OCI-LY3 (cell line): ENCODE measurements around the gene CRTC3.

Source experiments
- H2AFZ ChIP-seq: fragments of 200-600, 300-600 bp; shearing (Covaris generic); 2 replicates; pipeline ENCODE4 v1.6.0; 2014; ENCODE audit warnings: antibody characterized with exemption, low read depth, low read length
- H3K27ac ChIP-seq: fragments of 200-600, 300-600 bp; sonication (generic); 2 replicates; pipeline ENCODE4 v1.5.1; 2014; ENCODE audit warnings: mild to moderate bottlenecking, low read length, moderate library complexity, mixed read lengths
- H3K27me3 ChIP-seq: fragments of 200-600, 300-600 bp; sonication (generic); 2 replicates; pipeline ENCODE4 v1.6.1; 2014; ENCODE audit warnings: low read depth, low read length, mixed read lengths
- H3K36me3 ChIP-seq: fragments of 200-600, 300-600 bp; sonication (generic); replicated peaks from 2 replicates; pipeline ENCODE3; 2014; ENCODE audit warnings: low read depth, low read length, mixed read lengths
- H3K4me1 ChIP-seq: fragments of 300-600, 200-600 bp; sonication (generic); 2 replicates; pipeline ENCODE4 v1.6.1; 2014; ENCODE audit warnings: low read length, mixed read lengths
- H3K4me2 ChIP-seq: fragments of 200-600, 300-600 bp; sonication (generic); 2 replicates; pipeline ENCODE4 v1.6.1; 2014; ENCODE audit warnings: low read length, mixed read lengths
- H3K4me3 ChIP-seq: fragments of 300-600, 200-600 bp; sonication (generic); 2 replicates; pipeline ENCODE4 v1.5.1; 2014; ENCODE audit warnings: antibody characterized with exemption, mild to moderate bottlenecking, low read length, moderate library complexity
- H3K79me2 ChIP-seq: fragments of 300-600, 200-600 bp; shearing (Covaris generic); 2 replicates; pipeline ENCODE4 v1.6.1; 2014; ENCODE audit warnings: mild to moderate bottlenecking, low read length, mixed read lengths
- H3K9ac ChIP-seq: fragments of 300-600, 200-600 bp; shearing (Covaris generic); 2 replicates; pipeline ENCODE4 v1.6.0; 2014; ENCODE audit warnings: mild to moderate bottlenecking, low read length, moderate library complexity
- H3K9me3 ChIP-seq: fragments of 200-600, 300-600 bp; shearing (Covaris generic); 2 replicates; pipeline ENCODE4 v1.6.1; 2014; ENCODE audit warnings: low read length, mixed read lengths; ENCODE audit not compliant: insufficient read depth
- H4K20me1 ChIP-seq: fragments of 200-600, 300-600 bp; sonication (generic); 2 replicates; pipeline ENCODE4 v1.6.1; 2016; ENCODE audit warnings: low read length, mixed read lengths; ENCODE audit not compliant: insufficient read depth
- EZH2phosphoT487 ChIP-seq: fragments of 200-600 bp; shearing (Covaris generic); IDR thresholded peaks from 2 replicates; pipeline ENCODE4 v1.6.1; 2018; ENCODE audit warnings: antibody characterized with exemption, mixed run types, low read depth
- TF ChIP-seq, protein P1 (sequence below): fragments of 200-600, 300-600 bp; sonication (generic); IDR thresholded peaks from 2 replicates; pipeline ENCODE4 v1.5.1; 2014; ENCODE audit warnings: antibody characterized with exemption, low read length, low read depth

Gene CRTC3

DNA sequence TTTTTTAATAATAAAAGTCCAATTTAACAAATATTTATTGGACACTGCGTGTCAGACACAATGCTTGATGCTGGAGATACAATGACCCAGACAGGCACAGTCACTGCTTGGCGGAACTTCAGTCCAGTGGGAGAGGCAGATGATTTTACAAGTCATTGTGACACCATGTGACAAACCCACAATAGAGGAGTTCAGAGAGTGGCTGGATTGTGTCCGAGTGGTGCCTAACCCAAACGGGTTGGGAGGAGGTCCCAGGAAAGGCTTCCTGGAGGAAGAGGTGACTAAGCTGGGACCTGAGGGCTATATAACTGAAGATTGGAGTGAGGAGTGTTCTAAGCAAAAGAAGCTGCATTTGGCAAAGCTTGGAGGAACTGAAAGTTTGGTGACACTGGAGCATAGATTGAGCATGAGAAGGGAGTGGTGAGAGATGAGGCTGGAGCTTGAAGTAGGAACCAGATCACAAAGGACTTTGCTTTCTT is 41.4 kb downstream of the CRTC3 start:
- Histone ChIP-seq H3K27me3 (no peaks in the 10 kb centered on the region), H3K4me2 (peak overlapping the region; percentile 73), H4K20me1 (no peaks in the 10 kb centered on the region), H3K9me3 (no peaks in the 10 kb centered on the region), H3K79me2 (no peaks in the 10 kb centered on the region), H3K27ac (no peak overlapping the region), H2AFZ (0 out of 2 replicates have a peak overlapping the region, but pooled peaks have one; percentile 9), H3K9ac (peak overlapping the region; percentile 8), H3K36me3 (no peaks in the 10 kb centered on the region), H3K4me1 (peaks cover 16% of the 10 kb centered on the region), H3K4me3 (peak overlapping the region; percentile 61)
- TF ChIP-seq, protein P1, sequence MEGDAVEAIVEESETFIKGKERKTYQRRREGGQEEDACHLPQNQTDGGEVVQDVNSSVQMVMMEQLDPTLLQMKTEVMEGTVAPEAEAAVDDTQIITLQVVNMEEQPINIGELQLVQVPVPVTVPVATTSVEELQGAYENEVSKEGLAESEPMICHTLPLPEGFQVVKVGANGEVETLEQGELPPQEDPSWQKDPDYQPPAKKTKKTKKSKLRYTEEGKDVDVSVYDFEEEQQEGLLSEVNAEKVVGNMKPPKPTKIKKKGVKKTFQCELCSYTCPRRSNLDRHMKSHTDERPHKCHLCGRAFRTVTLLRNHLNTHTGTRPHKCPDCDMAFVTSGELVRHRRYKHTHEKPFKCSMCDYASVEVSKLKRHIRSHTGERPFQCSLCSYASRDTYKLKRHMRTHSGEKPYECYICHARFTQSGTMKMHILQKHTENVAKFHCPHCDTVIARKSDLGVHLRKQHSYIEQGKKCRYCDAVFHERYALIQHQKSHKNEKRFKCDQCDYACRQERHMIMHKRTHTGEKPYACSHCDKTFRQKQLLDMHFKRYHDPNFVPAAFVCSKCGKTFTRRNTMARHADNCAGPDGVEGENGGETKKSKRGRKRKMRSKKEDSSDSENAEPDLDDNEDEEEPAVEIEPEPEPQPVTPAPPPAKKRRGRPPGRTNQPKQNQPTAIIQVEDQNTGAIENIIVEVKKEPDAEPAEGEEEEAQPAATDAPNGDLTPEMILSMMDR = no peak
- no peak for TF ChIP-seq EZH2phosphoT487

DNA sequence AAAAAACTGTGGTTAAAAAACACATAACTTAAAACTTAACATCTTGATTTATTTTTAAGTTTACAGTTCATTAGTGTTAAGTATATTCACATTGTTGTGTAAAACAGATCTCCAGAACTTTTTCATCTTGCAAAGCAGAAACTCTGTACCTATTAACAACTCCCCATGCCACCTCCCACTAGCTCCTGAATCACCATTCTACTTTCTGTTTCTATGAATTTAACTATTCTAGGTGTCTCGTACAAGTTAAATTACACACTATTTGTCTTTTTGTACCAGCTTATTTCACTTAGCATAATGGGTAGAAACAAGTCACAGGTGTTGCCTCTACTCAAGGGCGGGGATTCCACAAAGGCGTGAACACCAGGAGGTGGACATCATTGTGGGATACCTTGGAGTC is 43.2 kb downstream of the CRTC3 start:
- no peak overlapping the region for H2AFZ ChIP-seq
- H3K9ac ChIP-seq = no peak overlapping the region
- H3K4me2 ChIP-seq = no peak overlapping the region
- TF ChIP-seq, protein P1 = no peak
- TF ChIP-seq EZH2phosphoT487 = no peak
- H3K9me3 ChIP-seq = no peaks in the 10 kb centered on the region
- H3K27me3 ChIP-seq = no peaks in the 10 kb centered on the region
- peaks cover 16% of the 10 kb centered on the region for H3K4me1 ChIP-seq
- no peaks in the 10 kb centered on the region for H3K36me3 ChIP-seq
- H4K20me1 ChIP-seq = no peaks in the 10 kb centered on the region
- H3K4me3 ChIP-seq = no peak overlapping the region
- no peaks in the 10 kb centered on the region for H3K79me2 ChIP-seq
- H3K27ac ChIP-seq = no peak overlapping the region

DNA sequence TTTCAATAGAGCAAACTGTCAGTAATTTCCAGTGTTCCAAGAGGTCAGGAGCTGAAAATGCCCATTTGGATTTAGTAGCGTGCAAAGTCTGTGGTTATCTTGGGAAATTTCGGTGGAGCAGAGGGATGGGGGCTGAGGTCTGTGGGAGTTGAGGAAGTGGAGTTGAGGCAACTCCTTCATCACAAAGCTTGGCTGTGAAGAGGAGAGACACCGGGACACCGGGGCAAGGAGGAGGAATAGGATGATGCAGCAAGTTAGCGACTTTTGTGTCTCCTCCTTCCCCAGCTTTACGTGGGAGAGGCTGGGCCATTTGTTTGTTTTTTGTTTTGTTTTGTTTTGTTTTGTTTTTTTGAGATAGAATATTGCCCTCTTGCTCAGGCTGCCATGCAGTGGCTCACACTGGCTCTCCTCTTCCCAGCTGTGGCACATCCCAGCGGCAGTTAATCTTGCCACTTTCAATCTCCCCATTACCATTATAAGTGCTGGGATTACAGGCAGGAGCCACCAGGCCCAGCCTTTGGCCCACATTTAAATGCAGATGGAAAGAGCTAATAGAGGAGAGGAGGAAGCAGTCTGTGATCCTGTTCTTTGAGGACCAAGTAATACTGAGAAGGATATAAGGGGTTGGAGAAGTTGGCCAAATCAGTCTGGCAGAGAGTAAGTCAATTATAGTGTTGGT is 47.1 kb downstream of the CRTC3 start:
- no peaks in the 10 kb centered on the region for H3K4me1 ChIP-seq
- H3K4me3 ChIP-seq = no peak overlapping the region
- H2AFZ ChIP-seq = no peak overlapping the region
- H3K27me3 ChIP-seq = no peaks in the 10 kb centered on the region
- H3K79me2 ChIP-seq = no peaks in the 10 kb centered on the region
- no peaks in the 10 kb centered on the region for H3K9me3 ChIP-seq
- no peaks in the 10 kb centered on the region for H3K36me3 ChIP-seq
- no peaks in the 10 kb centered on the region for H4K20me1 ChIP-seq
- TF ChIP-seq EZH2phosphoT487 = no peak
- no peak overlapping the region for H3K9ac ChIP-seq
- H3K27ac ChIP-seq = no peak overlapping the region
- H3K4me2 ChIP-seq = no peak overlapping the region

DNA sequence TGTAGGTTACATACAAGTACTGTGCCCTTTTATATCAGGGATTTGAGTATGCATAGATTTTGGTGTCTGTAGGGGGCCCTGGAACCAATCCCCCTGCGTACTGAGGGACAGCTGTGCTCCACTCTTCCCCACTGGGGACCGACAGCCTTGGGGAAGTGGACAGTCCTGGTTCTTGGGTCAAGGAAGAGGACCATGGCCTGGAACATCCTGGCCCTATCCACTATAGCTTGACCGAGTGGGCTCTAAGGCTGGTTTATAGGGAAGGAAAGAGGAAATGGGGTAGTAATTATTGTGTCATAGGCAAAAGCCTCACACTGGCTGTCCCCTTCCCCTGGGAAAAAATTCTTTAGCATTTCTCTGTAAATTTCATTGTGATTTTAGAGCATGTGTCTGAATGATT is 49.5 kb downstream of the CRTC3 start:
- Histone ChIP-seq H3K79me2 (no peaks in the 10 kb centered on the region), H3K9ac (no peak overlapping the region), H3K27me3 (no peaks in the 10 kb centered on the region), H4K20me1 (no peaks in the 10 kb centered on the region), H3K9me3 (no peaks in the 10 kb centered on the region), H3K36me3 (no peaks in the 10 kb centered on the region), H3K4me3 (no peak overlapping the region), H3K4me1 (no peaks in the 10 kb centered on the region), H3K4me2 (no peak overlapping the region), H2AFZ (no peak overlapping the region), H3K27ac (no peak overlapping the region)
- TF ChIP-seq, protein P1 = no peak
- TF ChIP-seq EZH2phosphoT487 = no peak
